GM21528 (cell line): ENCODE results near the gene MAB21L3.
"Not testable (repeated sequence)": the region's sequence is repeated elsewhere in the genome, so short reads cannot be mapped to it uniquely, and the experiment has no call there.

ENCODE experiments used
- ATAC-seq: cut with Tn5 transposase; IDR thresholded peaks from one replicate; pipeline ENCODE4 v1.9.1; 2021; ENCODE audit warnings: mild to moderate bottlenecking, moderate library complexity; ENCODE audit not compliant: unreplicated experiment, low FRiP score

The MAB21L3 gene

DNA sequence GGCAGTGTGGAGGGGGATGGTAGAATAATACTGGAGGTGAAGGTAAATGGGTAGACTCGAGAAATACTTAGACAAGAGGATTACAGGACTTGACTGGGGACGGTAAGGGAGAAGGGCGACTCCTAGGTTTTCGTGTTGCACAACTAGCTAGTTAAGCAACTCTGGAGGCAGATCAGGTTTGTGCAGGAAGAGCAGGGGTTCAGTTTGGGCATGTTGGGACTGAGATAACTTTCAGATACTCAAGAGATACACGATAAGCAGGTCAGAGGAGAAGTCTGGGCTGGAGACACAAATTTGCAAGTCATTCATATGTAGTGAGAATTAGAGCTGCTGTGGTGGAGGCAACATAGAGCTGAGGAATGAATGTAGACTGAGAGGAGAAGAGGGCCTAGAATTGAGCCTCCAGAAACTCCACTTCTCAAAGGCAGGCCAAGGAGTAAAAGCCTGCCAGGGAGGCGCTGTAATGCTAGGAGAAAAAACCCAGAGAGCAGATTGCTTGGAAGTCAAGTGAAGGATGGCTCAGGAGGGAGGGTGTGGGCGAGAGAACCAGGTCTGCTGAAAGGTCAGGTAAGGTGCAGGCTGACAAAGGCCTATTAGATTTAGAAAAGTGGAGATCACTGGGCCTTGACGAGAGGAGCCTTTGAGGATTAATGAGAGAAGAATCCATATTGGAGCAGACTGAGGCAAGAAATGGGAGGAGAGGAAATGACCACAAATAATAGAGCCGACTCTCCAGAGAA lies 20.8 kb downstream of the MAB21L3 start:
- no peak for ATAC-seq

DNA sequence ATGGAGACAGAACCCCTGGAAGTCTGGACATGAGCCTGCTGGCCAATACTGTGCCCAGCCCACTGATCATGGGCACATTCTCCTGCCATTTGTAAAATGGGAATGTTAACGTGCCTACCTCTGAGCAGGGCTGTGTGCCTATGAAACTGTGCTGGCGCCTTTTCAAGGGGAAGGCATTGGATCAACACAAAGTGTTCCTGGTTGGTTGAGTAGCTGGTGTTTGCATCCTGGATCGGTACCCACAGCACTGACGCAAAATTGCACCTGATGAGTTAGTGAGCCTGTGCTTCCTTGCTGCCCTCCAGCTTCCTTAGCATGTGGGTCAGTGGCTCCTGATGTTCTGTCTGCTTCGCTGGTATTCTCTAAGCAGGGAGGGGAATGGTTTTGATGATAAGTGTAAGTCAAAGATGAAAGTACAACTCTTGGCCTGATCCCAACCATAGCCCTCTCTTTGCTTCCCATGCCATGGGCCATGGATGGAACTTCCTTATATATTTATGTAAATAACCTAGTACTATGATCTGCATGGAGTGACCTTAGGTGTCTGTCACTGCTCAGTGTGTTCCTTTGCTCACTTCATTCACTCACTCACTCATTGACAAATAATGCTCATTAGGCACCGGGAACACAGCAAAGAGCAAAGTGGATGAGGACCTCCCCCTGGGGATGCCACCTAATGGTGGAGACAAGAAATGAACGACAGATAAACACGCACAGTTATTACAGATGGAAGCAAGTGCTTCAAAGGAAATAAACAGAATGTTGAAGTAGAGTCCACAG lies 22.7 kb downstream of the MAB21L3 start:
- ATAC-seq = no peak

DNA sequence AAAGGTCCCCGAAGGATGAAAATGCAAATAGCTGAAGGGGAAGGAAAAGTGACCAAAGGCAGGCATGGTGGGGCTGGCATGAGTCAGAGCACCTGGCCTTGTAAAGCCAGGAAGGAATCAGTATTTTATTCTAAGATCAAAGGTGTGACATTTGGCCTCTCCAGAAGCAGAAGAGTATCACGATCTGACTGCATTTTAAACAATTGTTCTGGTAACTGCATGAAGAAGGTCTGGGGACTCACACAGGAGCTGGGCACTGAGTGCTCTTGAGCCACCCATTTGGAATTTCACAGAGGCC lies 23.2 kb downstream of the MAB21L3 start:
- ATAC-seq = no peak

DNA sequence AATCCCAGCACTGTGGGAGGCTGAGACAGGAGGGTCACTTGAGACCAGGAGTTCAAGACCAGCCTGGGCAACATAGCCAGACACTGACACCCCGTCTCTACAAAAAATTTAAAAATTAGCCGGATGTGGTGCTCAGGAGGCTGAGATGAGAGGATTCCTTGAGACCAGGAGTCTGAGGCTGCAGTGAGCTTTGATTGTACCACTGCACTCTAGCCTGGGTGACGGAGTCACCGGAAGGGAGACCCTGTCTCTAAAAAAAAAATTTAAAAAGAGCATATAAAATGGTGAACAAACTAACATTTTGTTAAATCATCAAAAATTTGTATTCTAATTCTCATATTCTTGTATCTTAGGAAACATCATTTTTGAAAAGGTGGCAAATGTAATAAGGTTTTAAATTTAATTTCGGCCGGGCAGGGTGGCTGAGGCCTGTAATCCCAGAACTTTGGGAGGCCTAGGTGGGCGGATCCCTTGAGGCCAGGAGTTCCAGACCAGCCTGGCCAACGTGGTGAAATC lies 27.1 kb downstream of the MAB21L3 start:
- no peak for ATAC-seq

DNA sequence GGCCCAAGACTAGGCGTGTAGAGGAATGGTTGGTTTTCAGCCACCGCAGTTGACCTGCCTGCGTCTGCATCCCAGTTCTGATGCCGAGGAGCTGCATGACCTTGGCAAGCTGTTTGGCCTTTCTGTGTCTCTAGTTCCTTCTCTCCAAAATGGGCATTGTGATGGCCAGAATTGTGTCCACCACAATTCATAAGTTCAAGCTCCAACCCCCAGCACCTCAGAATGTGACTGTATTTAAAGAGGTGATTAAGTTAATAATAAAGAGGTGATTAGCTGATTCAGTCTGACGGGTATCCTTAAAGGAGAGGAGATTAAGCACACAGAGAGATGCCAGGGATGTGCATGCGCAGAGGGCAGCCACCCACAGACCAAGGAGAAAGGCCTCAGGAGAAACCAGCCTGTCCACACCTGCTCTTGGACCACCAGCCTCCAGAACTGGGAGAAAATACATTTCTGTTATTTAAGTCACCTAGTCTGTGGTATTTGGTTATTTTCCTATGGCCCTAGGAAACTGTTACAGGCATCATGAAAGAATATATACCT lies 28.5 kb downstream of the MAB21L3 start:
- no peak for ATAC-seq

DNA sequence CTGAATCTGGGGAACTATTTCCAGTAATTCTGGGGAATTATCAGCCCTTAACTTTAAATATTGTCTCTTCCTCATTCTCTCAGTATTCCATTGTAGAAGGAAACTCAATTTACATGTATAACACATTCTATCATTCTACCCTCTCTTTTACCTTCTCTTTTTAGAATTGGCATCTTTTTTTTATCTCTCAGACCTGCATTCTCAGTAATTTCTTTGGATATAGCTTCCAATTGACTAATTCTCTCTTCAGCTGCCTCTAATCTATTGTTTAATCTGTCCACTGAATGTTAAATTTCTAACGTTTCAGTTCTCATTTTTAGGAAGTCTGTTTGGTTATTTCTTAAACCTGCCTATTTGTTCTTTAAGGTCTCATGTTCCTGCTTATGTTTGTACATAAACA lies 33.0 kb downstream of the MAB21L3 start:
- no peak for ATAC-seq

DNA sequence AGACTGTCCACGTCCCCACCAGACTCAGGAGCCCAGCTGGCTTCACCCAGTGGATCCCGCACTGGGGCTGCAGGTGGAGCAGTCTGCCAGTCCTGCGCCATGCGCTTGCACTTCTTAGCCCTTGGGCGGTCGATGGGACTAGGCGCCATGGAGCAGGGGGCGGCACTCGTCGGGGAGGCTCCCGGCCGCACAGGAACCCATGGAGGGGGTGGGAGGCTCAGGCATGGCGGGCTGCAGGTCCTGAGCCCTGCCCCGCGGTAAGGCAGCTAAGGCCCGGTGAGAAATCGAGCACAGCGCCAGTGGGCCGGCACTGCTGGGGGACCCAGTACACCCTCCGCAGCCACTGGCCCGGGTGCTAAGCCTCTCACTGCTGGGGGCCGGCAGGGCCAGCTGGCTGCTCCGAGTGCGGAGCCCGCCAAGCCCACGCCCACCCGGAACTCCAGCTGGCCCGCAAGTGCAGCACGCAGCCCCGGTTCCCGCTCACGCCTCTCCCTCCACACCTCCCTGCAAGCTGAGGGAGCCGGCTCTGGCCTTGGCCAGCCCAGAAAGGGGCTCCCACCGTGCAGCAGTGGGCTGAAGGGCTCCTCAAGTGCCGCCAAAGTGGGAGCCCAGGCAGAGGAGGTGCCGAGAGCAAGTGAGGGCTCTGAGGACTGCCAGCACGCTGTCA lies 35.4 kb downstream of the MAB21L3 start:
- ATAC-seq = not testable (repeated sequence)

DNA sequence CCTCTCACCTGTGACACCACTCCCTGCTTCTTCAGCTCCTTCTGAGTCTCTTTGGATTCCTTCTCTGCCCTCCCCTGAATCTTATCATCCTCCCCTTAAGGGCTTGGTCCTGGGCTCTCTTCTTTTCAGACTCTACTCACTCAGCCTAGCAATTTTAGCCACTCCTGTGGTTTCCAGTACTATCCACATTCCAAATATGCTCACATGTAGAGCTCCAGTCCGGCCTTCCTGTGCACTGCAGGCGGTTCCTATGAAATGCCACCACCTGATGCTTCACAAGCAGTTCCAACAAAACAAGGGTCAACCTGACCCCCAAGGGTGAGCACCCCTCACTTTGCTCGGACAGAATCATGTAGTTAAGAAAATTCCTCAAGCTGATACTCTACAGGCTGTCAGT lies 35.9 kb downstream of the MAB21L3 start:
- no peak for ATAC-seq

DNA sequence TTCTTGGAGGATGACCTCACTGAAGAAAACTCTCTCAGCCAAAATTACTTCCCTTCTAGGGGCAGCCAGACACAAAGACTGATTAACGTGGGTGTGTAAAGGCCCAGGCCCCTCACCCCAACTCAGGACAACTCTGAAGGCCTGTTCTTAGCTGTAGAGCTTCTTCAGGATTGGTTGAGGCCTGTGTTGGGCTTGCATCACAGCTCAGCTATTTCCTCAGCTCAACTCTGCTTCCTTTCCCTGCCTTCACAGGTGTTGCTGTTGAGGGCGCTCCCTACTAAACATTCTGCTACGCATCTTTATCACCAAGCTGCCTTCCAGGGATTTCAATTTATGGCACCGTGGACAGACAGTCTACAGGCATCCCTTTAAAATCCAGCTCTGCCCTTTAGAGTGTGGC lies 36.8 kb downstream of the MAB21L3 start:
- ATAC-seq = no peak

DNA sequence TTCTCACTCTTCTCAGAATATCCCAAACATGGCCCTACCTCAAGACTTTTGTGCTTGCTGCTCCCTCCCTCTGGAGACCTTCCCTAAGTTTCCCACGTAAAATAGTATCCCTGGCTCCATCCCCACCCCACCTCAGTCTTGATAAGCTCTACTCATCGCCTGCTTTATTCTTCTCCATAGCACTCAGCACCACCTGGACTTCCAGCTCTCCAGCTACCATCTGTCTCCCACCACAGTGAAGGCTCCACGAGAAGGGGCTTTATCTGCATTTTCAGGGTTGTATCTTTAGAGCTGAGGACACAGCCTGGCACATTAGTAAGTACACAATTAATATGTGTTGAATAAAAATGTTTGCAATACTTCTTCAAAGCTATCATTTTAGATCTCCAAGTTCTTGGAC lies 37.8 kb downstream of the MAB21L3 start:
- no peak for ATAC-seq

DNA sequence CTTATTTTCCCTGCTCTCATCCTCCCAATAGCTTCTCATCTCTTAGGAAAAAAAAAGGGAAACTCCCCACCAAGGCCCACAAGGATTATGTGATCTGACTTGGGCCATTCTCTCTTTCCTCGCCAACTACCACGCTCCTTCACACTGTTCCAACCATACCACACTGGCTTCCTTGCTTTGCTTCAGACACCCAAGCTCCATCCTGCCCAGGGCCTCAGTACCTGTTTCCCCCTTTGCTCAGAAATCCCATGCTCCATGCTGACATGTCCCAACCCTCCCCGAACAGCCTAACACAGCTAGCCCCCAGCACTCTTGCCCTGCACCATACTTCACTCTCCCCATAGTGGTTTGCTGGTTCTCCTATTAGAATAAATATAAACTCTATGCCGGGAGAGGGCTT lies 39.2 kb downstream of the MAB21L3 start:
- no peak for ATAC-seq

DNA sequence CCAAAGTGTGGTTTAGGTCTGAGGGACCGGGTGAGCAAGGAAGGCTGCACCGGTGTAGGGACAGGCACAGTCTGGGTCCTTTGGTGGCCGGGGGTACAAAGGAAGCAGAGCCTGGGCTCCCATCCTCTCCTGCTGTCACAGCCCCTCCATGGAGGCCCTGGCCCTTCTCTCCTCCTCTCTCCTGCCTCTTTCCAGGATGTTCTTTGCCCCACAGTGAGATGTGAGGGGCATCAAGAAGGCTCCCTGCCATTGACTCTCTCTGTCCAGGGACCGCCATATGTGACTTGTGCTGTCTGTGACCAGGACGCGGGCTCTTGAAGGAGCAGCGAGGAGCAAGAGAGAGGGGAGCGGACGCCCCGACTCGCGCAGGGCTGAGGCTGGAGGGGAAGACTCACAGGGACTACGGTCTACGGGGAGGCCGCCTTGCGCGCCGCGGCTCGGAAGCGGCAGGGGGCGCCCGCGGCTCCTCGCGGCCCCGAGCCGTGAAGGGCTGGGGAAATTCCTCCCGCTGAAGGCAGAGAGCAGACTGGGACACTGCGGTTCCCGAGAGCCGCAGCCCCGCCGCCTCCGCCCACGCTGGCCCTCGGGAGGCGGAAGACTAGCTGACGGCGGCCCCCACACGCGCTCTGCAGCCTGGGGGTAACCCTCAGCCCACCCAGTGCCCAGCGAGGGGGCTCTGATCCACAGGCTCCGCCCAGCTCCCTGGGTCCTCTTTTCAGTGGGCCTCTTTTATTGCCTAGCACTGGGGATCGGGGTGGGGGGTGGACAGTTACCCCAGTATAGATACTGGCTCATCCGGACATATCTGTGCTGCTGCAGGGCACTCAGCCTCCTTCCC lies 40.8 kb downstream of the MAB21L3 start:
- peak; percentile 78 for ATAC-seq

DNA sequence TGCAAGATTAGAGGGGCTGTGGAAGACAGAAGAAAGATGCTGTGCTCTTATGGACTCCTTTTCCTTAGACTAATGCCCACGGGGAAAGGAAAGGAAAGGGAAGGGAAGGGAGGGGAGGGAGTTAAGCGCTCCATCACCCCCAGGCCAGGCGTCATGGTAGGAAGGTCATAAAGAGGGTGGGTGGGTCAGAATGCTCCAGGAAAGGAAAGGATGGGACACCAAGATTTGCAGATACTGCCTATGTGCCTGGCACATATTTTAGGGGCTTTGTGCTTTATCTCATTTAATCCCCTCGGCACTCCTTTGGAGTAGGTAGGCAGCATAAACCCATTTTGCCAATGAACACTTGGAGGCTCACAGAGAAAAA lies 41.4 kb downstream of the MAB21L3 start:
- ATAC-seq = no peak

DNA sequence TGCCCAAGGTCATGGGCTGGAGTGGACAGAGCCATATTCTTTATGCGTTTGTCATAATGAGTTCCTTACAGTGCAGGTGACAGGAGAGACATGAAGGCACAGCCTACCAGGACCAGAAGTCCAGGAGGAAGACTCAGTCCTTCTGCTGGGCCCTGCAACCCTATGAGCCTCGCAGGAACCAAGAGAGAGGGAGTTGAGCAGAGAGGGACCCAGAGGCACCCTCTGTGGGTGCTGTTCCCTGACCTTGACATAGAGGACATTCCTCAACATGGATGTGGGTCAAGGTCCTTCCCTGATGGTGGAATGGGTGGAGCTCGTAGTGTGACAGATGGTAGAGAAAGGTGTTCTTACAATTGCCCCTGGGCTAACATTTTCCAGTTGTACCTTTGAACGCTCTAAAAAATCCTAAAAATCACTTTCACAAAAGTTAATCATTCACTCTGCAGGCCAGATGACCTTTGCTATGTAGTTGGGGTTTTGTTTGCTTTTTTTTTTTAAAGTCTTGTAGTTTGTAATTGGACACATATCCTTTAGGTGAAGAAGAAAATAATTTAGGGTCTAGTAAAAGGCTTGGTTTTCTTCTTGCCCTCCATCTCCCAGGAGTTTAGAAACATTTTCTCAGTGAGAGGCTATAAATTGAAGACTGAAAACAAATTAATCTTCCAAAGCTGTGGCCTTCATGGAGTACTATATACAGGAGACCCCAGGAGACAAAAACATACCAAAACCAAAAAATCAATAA lies 41.9 kb downstream of the MAB21L3 start:
- ATAC-seq = no peak

DNA sequence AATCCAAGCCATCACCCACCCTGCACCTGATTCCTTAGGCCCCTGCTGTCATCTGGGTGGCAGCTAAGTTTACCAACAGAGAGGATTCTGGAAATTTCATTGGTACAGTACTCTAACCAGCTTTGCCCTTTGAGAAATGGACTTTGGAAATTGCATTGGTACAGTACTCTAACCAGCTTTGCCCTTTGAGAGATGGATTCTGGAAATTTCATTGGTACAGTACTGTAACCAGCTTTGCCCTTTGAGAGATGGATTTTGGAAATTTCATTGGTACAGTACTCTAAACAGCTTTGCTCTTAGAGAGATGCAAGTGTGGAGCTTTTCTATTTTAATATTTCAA lies 42.5 kb downstream of the MAB21L3 start:
- ATAC-seq = no peak

DNA sequence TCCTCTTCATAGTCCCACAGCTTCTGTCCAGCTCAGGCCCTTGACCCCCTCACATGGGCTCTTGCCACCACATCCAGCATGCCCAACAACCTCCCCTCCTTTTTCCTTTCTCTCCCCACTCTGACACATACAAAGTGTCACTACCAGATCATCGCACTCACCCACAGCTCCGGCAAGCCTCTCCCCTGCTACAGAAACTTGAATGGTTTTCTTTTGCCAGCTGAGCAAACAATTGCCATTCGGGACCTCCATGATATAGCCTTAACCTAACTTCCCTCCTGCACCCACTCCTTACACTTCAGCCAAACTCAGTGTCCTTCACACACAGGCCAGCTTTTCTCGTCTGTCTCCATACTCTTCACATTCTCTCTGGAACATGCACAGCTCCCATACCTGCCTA lies 43.3 kb downstream of the MAB21L3 start:
- no peak for ATAC-seq

DNA sequence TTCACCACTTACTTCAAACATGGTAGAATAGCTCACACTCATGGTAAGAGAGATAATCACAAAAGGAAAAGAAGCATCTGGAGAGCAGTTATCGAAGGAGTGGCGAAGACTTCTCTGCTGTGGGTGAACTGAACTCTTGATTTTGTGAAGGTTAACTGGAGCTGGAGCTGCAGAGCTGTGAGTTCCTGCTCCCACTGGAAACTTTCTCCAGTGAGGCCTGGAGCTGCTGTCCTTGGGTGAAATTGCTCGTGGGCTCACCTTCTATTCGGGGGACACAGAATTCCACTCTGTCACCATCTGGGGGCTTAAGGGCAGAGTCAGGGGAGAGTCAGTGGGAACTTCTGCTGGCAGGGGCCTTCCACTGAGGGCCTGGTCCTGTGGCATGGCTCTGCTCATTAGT lies 45.9 kb downstream of the MAB21L3 start:
- ATAC-seq = no peak

DNA sequence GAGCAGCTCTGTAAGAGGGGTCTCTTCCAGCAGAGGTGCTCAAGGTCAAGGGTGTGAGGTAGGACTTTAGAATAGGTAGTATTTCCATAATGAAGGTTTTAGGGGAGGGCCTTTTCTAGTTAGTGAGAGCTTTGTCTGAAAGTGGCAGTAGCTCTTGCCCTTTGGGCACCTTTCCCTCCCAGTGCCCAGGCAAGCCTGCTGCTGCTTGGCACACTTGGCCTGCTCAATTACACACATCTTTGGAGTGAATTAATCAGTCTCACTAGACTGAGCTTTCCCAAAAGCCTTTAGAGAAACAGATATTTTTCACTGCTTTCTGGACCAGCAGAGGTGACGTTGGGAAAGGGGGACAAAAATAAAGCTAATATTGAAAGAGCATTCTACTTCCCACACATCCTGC lies 48.0 kb downstream of the MAB21L3 start:
- ATAC-seq = no peak

DNA sequence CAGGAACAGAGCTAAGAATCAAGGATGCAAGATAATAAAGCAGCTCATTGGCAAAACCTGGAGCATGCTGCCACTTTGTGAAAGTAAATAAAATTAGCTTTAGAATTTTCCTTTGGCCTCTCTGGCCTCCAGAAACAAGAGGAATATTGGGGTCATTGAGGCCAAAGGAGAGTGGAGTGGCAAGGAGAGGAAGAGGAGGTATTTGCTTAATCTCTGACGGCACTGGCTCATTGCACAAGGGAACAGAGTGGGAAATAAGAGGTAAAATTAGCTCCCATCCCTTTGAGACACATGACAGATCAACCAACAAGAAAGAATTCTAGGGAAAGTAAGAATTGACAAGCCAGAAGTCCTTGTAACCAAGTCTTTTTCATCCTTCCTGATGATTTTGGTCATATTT lies 48.4 kb downstream of the MAB21L3 start:
- no peak for ATAC-seq

DNA sequence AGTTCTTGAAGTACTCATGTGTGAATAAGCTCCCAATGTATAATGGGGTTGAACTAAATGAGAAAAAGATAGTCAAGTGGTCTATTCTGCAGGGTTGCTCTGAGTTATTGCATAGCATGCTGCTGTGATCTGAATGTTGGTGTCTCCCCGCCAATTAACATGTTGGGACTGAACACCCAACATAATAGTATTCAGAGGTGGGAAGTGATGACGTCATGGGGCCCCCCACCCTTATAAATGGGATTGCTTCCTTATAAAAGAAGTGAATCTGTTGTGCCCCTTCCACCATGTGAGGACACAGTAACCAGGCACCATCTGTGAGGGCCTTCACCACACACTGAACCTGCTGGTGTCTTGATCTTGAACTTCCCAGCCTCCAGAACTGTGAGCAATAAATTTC lies 50.2 kb downstream of the MAB21L3 start:
- no peak for ATAC-seq
